HepG2 (cell line): ENCODE results near the gene ACTN1. TPM values are rescaled to one million over a fixed set of nuclear protein-coding genes. Genes with fewer than 3 reads are reported as not detected.

Experiments
- CREB1 ChIP-seq, 2 experiments: fragments of 450-650 bp in 1 of 2; IDR thresholded peaks; 2 replicates each; pipeline ENCODE4 v1.6.1; 2016 to 2017; ENCODE audit warnings: control low read depth in 1 of 2, mild to moderate bottlenecking in 1 of 2, missing compliant biosample characterization in 1 of 2, missing genetic modification characterization in 1 of 2
- ETV6 ChIP-seq: sonication (generic); formaldehyde crosslinking; conservative IDR thresholded peaks from 2 replicates; pipeline ENCODE4 v1.4.0; 2020; ENCODE audit warnings: missing genetic modification reagents
- SALL1 ChIP-seq: sonication (generic); formaldehyde crosslinking; IDR thresholded peaks from 2 replicates; pipeline ENCODE4 v1.8.0; 2022; ENCODE audit warnings: mild to moderate bottlenecking, missing genetic modification reagents
- TBX2 ChIP-seq: sonication (generic); formaldehyde crosslinking; IDR thresholded peaks from 2 replicates; pipeline ENCODE4 v1.5.0; 2020; ENCODE audit warnings: missing genetic modification reagents, mild to moderate bottlenecking, borderline replicate concordance
- ZKSCAN8 ChIP-seq: IDR thresholded peaks from 2 replicates; pipeline ENCODE4 v1.6.1; 2016; ENCODE audit warnings: borderline replicate concordance, missing genetic modification reagents, missing compliant biosample characterization
- ZNF629 ChIP-seq: sonication (generic); formaldehyde crosslinking; conservative IDR thresholded peaks from 2 replicates; pipeline ENCODE4 v1.5.0; 2020; ENCODE audit warnings: missing genetic modification reagents
- ZNF687 ChIP-seq: sonication (generic); formaldehyde crosslinking; IDR thresholded peaks from 2 replicates; pipeline ENCODE4 v1.5.1; 2020; ENCODE audit warnings: mild to moderate bottlenecking, missing genetic modification reagents, moderate library complexity
- polyA plus RNA-seq, 8 experiments: library from polyadenylated mRNA; depleted of rRNA in 3 of 8; stranded (reverse) in 7 of 8; unstranded in 1 of 8; fragments of >200 nt; fragmentation: Illumina TruSeq in 4 of 8; extraction: Trizol in 4 of 8; gene quantifications; 2 replicates each; pipeline versions ENCODE4 v1.2.1 to v1.2.3, GENCODE V29; 2011 to 2016; ENCODE audit warnings: low read depth in 4 of 8, missing spikeins in 1 of 8, mixed read lengths in 1 of 8; ENCODE audit not compliant: insufficient read depth in 1 of 8
- total RNA-seq, 5 experiments: library from RNA; depleted of rRNA; stranded (reverse); fragments of >200 nt; fragmentation: Illumina TruSeq; extraction: Trizol; gene quantifications; 2 replicates each; pipeline ENCODE4 v1.2.3, GENCODE V29; 2016; ENCODE audit warnings: low read depth in 1 of 5
- TF ChIP-seq, protein P1 (sequence below): sonication (generic); formaldehyde crosslinking; IDR thresholded peaks from 2 replicates; pipeline ENCODE4 v1.4.0; 2020; ENCODE audit warnings: missing genetic modification reagents

Gene ACTN1
- total and polyA plus RNA-seq, 2 of the 13 experiments (the other 11 are each of a cell fraction or from before 2014, with no cell fraction given): 58.6 to 162 TPM

DNA sequence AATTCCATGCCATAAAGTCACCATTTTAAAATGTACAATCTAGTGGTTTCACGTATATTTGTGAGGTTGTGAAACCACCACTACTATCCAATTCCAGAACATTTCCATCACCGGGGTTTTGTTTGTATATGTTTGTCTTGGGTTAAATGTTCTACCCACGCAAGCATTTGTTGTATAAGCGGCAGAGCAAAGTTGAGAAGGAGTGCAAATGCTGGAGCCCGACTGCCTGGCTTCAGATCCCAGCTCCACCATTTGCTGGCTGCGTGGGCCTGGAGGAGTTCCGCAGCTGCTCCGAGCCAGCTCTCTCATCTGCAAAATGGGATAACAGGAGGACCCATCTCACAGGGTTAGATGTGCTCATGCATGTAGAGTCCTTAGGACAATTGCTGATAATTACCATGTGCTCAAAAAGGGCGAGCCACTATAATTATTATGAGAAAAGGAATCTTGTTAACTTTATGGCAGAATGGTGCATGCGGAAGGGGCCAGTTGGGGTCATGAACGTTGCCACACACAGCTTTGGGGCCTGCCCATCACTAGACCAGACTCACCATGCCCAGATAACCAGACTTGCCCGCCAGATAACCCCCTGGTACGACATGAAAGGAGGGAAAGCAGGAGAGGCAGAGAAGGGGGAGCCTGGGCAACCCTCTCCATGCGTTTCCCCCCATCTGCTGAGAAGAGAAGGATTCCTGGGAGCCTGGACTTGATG is 6.4 kb downstream of the ACTN1 start (continued):
- TF ChIP-seq ZNF687 (CRISPR knock-in tag) (peak; percentile 39), CREB1 (IDR thresholded peaks at IDR 0.05) (no peak), CREB1 (CRISPR knock-in tag; IDR thresholded peaks at IDR 0.05) (peak; percentile 22; the same call in 1 of the 2 replicates), TBX2 (CRISPR knock-in tag) (no peak), ETV6 (CRISPR knock-in tag) (no peak), ZNF629 (CRISPR knock-in tag) (peak; percentile 71), ZKSCAN8 (CRISPR knock-in tag) (no peak), SALL1 (CRISPR knock-in tag) (0 out of 2 replicates have a peak, but pooled peaks have one; percentile 16)
- TF ChIP-seq, protein P1, sequence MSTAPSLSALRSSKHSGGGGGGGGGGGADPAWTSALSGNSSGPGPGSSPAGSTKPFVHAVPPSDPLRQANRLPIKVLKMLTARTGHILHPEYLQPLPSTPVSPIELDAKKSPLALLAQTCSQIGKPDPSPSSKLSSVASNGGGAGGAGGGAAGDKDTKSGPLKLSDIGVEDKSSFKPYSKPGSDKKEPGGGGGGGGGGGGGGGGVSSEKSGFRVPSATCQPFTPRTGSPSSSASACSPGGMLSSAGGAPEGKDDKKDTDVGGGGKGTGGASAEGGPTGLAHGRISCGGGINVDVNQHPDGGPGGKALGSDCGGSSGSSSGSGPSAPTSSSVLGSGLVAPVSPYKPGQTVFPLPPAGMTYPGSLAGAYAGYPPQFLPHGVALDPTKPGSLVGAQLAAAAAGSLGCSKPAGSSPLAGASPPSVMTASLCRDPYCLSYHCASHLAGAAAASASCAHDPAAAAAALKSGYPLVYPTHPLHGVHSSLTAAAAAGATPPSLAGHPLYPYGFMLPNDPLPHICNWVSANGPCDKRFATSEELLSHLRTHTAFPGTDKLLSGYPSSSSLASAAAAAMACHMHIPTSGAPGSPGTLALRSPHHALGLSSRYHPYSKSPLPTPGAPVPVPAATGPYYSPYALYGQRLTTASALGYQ (CRISPR knock-in tag): no peak
